Stimulated activated CD4-positive, alpha-beta T cell treated with anti-CD3 and anti-CD28 coated beads, Interleukin-2, amount 100 ng/mL, for 24 hours (primary cell): Measurements from ENCODE around the gene BCL7A.
"Not testable (repeated sequence)": the region's sequence is repeated elsewhere in the genome, so short reads cannot be mapped to it uniquely, and the experiment has no call there.

ENCODE experiments used
- DNase-seq, 2 donors: peaks; one replicate each; pipeline ENCODE4 v3.0.0-alpha.2; 2020

The BCL7A gene

GRCh38 chr12:122028165-122028904 lies 6.7 kb downstream of the BCL7A start:
- no peak for DNase-seq

DNA sequence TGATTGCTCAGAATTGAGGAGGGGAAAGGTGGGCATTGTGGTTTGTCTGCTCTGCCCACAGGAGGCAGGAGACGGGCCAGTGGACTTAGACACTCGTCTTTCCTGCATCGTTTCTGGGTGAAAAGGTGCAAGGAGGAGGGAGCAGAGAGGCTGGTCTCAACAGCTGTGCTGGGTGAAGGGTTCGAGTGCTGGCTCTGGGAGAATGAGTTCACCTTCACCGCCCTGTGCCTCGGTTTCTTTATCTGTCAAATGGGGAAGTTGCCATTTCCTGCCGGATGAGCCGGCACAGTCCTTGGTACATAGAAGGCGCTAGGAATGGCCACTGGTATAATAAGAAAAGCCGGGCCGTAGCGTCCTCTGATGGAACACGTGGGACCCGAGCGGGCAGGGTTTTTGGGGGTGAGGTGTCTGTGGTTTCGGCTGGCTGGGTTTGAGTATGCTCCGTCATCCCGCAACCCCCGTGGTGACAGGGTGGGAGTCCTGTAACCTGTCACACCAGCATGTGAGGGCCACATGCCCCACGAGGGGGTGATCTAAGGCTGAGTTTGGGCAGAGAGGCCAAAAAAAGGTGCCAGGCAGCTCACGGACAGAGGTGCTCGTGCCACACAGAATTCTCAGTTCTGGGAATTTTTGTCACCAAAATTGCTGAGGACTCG lies 7.3 kb downstream of the BCL7A start:
- peak in 1 of 2 donors; percentile 30 for DNase-seq

GRCh38 chr12:122029620-122030423 lies 8.1 kb downstream of the BCL7A start:
- DNase-seq, result no peak

DNA sequence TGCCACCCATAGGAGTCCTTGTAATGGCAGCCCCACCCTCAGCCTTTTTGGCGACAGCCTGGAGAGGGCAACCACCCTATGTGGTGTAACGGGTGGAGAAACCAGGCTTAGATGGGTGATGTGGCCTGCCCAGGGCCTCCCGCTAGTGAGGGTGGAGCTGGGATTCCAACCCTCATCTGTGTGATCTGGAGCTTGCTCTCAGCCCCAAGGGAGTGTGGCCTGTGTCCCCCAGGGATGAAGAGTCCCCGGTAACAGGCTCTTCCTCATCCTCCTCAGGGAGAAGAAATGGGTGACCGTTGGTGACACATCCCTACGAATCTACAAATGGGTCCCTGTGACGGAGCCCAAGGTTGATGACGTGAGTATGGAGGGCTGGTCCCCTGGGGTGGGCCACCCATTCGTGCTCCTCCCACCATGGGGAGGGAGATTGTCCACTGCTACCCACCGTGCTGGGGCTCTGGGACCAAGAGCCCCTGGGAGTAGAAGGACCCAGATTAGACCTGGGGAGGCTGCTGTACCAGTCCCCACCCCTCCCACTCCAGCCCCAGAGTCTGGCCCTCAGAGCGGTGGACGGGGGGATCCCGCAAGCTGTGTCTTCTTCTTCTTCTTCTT lies 8.8 kb downstream of the BCL7A start:
- no peak for DNase-seq

DNA sequence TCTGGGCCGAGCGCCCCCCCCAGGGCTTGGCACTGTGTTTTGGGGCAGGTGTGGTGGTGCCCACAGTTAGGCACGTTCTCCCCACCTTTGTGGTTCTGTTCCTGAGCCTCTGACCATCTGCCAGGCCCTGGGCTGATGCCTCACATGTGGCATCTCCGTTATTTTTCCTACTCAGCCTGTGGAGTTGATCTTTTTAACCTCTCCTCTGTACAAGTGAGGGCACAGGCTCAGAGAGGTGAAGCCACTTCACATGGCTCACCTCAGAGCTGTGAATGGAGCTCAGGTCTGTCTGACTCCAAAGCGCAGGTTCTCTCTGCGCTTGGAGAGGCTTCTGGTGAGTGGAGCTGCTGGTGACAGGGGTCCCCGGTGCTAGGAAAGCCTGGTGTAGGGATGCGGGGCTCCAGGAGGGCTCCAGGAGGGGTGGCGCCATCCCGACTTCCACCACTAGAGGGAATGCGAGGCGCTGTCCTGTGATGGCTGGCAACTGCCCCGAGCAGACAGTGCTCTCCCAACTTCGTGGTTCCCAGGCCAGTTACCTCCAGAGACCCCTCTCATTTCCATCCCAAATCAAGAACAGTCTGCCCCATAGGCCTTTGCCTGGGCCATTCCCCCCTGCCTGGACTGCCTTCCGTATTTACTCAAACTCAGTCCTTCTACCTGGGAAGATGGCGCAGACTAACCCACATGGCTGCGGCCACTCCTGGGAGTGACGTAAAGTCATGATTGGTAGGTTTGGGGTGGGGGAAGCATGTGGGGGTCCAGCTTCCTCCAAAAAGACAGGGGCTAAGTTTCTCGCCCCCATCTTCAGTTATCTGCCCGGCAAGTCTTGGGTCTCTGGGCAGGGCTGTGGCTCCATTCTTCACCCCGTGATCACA lies 9.9 kb downstream of the BCL7A start:
- DNase-seq, result peak; percentile 74 to 78

- no peak for DNase-seq
Observed at GRCh38 chr12:122032580-122032979, 10.9 kb downstream of the BCL7A start.

- no peak for DNase-seq
Observed at GRCh38 chr12:122035292-122035691, 13.6 kb downstream of the BCL7A start.

DNA sequence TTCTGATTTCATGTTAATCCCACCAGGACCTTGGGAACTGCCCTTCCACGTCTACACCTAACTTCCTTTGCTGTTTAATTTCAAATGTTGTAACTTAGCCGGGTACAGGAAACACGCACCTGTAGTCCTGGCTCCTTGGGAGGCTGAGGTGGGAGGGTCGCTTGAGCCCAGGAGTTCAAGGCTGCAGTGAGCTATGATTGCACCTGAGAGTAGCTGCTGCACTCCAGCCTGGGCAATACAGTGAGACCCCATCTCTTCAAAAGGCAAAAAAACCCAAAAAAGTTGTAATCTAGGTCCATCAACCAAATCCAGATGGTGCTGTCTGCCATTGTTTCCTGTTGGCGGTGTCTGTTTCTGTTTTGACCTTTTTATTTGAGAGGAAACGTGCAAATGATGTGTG lies 14.5 kb downstream of the BCL7A start:
- DNase-seq, result no peak

GRCh38 chr12:122040579-122041386 lies 19.1 kb downstream of the BCL7A start:
- no peak for DNase-seq

DNA sequence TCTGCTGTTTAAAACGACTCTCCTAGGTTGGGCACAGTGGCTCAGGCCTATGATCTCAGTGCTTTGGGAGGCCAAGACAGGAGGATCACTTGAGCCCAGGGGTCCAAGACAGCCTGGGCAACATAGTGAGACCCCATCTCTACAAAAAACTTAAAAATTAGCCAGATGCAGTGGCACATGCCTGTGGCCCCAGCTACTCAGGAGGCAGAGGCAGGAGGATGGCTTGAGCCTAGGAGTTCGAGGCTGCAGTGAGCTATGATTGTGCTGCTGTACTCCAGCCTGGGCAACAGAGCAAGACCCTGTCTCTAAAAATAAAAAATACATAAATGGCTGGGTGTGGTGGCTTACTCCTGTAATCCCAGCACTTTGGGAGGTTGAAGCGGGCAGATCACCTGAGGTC lies 19.8 kb downstream of the BCL7A start:
- DNase-seq, result not testable (repeated sequence)

DNA sequence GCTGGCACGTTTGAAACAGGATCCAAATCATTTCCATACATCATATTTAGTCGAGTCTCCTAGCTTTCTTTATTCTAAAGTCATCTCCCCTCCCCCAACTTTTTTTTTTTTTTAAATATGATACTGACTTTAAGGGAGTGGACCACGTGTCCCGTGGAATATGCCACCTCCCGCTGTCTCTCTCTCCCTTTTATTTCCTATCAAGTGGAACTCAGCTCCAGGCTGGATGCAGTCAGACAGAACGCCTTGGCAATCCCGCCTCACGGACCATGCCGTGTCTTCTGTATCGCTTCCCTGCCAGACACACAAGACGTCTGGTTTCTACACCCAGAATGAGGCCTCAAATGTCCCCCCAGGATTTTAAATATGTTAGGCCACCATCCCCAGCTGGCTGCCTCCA lies 21.2 kb downstream of the BCL7A start:
- DNase-seq, result no peak

DNA sequence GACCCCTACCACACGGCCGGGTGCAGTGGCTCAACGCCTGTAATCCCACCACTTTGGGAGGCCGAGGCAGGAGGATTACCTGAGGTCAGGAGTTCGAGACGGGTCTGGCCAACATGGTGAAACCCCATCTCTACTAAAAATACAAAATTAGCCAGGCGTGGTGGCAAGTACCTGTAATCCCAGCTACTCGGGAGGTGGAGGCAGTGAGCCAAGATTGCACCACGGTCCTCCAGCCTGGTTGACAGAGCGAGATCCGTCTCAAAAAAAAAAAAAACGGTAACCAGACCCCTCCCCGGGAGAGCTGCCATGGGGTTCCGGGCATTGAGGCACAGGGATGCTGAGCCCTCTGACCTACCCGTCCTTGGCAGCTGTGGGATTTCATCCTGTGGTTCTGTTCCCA lies 21.8 kb downstream of the BCL7A start:
- DNase-seq, result no peak

DNA sequence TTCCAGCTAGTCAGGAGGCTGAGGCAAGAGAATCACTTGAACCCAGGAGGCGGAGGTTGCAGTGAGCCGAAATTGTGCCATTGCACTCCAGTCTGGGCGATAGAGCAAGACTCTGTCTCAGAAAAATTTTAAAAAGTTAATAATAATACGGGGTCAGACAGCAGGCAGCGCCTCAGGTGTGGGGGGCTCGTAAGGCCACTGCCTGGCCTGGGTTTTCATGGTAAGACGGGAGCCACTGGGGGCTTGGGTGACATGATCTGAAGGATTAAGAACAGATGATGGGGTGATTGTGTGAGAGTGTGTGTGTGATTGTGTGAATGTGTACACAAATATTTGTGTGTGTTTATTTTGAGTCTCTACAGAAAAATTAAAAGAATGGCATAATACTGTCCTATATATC lies 23.6 kb downstream of the BCL7A start:
- no peak for DNase-seq

DNA sequence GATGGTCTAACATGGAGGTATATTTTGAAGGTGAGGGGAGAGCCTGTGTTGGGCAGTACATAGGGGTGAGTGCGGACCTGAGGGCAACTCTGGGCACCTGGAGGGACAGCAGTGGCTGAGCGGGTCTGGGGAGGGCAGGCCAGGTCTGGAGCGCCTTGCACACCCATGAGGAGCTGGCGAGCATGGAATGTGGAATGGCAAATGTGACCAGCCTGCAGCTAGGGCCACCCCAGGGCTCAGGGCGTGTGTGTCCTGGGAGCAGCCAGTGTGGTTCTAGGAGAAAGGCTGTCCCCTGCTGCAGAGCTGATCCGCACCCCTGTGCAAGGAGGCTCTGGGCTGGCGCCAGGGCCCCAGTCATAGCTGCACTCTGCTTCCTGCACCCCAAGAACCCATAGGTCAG lies 24.5 kb downstream of the BCL7A start:
- DNase-seq, result no peak

DNA sequence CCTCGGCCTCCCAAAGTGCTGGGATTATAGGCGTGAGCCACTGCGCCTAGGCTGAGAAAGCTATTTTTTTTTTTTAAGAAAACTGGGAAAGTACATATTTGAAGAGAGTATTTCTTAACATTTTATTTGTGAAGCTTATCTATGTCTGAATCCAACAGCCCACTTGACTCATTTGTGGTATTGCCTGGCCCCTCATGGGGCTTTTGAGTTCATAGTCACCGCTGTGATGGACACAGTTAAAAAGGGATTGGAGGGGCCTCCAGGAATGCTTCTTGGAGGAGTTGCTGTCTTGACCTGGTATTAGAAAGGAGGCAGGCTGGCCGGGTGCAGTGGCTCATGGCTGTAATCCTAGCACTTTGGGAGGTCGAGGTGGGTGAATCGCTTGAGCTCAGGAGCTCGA lies 26.5 kb downstream of the BCL7A start:
- no peak for DNase-seq

GRCh38 chr12:122049827-122050226 lies 28.1 kb downstream of the BCL7A start:
- no peak for DNase-seq

GRCh38 chr12:122050706-122051105 lies 29.0 kb downstream of the BCL7A start:
- no peak for DNase-seq

DNA sequence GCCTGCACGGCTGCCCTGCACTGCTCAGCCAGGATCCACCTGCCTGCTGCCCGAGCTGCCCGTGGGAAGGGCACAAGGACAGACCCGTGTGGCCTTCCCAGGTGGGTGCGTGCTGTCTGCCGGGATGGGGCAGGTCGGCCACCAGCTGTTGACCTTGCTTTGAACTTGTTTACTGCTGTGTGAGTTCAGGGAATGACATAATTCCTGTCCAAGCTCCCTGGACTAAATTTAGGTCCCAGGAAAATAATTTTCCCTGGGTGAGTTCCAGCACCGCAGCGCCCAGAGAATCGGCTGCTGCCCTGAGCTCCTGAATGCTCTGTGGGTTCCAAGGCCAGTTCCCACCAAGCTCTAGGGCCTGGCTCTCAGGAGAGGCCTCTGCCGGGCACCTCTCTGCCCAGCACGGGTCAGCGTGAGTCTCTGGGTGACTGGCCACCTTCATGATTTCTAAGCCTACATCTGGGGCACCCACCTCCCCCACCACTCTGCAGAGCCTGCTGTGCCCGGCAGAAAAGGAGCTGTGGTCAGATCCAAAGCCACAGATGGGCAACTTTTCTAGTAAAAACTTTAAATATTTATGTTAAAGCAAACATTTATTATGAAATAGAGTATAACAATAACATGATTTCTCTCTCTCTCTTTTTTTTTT lies 29.7 kb downstream of the BCL7A start:
- no peak for DNase-seq

- DNase-seq, result no peak
Observed at GRCh38 chr12:122052285-122052684, 30.6 kb downstream of the BCL7A start.

- DNase-seq, result no peak
Observed at GRCh38 chr12:122054842-122055520, 33.3 kb downstream of the BCL7A start.
